RWPE1 (cell line): Measurements from ENCODE around the gene MTURN.

Experiments
- CTCF ChIA-PET: fragments of 350-600 bp; sonication (Branson Sonifier 250); formaldehyde crosslinking; extraction: SDS; loops from one replicate; lab custom pipeline; 2021; lab: Yijun Ruan, JAX
- POLR2A ChIA-PET: fragments of 400-600 bp; formaldehyde crosslinking; extraction: SDS; loops from one replicate; lab custom pipeline; 2020; ENCODE audit warnings: antibody characterized with exemption; ENCODE audit not compliant: low non-redundant PET; lab: Yijun Ruan, JAX
- DNase-seq: peaks from one replicate; pipeline ENCODE4 v3.0.0; 2012; ENCODE audit warnings: low spot score
- H3K27ac ChIP-seq: fragments of 450-650 bp; 2 replicates; pipeline ENCODE4 v1.5.1; 2017
- TF ChIP-seq, protein P1 (sequence below): fragments of 450-650 bp; conservative IDR thresholded peaks from 2 replicates; pipeline ENCODE4 v1.5.1; 2017; ENCODE audit warnings: low read depth, mild to moderate bottlenecking

MTURN gene

DNA sequence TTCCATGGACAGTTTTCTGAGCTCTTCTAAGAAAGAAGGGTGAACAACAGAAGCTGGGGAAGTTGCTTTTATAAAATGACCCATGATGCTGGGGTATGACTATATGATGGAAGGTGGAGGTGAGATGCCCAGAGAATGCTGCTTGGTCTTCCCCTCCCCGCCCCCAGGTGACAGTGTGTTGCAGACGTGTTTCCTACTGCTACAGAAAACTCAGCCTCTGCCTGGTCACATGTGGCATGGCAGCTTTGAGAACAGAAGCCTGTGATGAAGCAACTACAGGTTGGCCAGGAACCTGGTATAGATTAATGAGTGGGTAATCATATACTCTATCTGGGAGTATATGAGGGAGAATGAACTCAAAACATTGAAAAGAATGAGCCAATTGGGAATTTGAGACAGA lies 67.1 kb downstream of the MTURN start:
- POLR2A ChIA-PET: no interaction called here
- CTCF ChIA-PET: no interaction called here
- TF ChIP-seq, protein P1, sequence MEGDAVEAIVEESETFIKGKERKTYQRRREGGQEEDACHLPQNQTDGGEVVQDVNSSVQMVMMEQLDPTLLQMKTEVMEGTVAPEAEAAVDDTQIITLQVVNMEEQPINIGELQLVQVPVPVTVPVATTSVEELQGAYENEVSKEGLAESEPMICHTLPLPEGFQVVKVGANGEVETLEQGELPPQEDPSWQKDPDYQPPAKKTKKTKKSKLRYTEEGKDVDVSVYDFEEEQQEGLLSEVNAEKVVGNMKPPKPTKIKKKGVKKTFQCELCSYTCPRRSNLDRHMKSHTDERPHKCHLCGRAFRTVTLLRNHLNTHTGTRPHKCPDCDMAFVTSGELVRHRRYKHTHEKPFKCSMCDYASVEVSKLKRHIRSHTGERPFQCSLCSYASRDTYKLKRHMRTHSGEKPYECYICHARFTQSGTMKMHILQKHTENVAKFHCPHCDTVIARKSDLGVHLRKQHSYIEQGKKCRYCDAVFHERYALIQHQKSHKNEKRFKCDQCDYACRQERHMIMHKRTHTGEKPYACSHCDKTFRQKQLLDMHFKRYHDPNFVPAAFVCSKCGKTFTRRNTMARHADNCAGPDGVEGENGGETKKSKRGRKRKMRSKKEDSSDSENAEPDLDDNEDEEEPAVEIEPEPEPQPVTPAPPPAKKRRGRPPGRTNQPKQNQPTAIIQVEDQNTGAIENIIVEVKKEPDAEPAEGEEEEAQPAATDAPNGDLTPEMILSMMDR: no peak
- no peak for DNase-seq
- no peak overlapping the region for H3K27ac ChIP-seq

DNA sequence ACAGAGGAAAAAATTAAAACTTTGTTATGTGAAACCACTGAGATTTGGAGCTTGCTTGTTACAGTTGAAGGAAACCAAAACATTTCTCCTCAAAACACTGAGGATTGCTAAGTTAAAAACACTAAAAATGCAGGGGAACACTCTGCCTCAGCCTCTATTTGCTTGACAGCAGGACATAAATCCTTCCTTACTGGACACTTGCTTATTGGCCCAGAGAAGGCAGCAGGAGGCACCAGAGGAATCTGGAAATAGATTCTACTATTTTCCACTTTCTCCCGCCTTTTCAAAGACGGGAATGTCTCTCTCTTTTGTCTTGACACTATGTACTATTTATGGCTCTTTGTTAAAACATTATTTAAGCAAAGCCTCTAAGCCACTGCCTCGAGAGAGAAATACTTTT lies 67.9 kb downstream of the MTURN start:
- no peak overlapping the region for H3K27ac ChIP-seq
- POLR2A ChIA-PET: no interaction called here
- TF ChIP-seq, protein P1: no peak
- CTCF ChIA-PET: interaction anchor here (0.6 kb wide), 1 partner anchor 295 kb away, joined by 3 read pairs; no protein-coding TSS in a partner anchor
- no peak for DNase-seq

DNA sequence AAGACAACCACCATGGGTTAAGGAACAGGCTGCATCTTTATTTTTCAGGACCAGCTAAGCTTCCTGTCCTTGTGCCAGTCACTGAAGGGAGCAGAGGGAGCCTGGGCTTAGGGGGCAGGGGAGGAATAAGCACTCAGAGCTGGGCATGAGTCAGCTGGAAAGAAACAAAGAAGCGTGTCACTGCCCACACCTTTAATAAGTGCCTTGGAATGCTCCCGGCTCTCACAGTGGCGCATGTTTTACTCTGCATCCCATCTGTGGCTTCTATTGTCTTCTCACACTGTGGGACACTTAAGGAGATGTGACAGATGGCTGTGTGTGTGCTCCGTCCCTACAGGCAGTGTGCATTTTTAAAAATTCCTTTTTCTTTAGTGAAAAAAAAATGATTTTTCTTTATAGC lies 71.7 kb downstream of the MTURN start:
- ChIA-PET POLR2A (no interaction called here), CTCF (interaction anchor here (0.6 kb wide), 1 partner anchor 145 kb away, joined by 3 read pairs; no protein-coding TSS in a partner anchor)
- DNase-seq: peak; percentile 85
- peak overlapping the region; percentile 54 for H3K27ac ChIP-seq
- TF ChIP-seq, protein P1: no peak

DNA sequence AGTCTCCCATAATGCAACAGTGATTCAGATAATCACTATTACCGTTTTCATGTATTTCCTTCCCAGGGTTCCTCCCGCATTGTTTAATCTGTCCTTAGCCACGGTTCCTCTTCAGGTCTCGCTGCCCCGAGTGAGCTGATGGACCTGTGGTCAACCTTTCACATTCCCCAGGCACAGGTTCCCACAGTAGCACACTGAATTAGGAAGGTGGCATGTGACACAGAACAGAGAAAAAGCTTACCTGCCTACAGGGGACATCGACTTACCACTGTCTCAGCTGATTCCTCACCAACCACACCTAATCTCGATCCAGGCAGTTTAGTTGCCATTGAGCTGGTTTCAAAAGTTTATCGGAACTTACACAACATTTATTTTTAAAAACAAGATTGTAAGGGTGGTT lies 72.2 kb downstream of the MTURN start:
- ChIA-PET POLR2A (no interaction called here), CTCF (no interaction called here)
- no peak overlapping the region; the same call in 1 of the 2 replicates for H3K27ac ChIP-seq
- TF ChIP-seq, protein P1: no peak
- no peak for DNase-seq

DNA sequence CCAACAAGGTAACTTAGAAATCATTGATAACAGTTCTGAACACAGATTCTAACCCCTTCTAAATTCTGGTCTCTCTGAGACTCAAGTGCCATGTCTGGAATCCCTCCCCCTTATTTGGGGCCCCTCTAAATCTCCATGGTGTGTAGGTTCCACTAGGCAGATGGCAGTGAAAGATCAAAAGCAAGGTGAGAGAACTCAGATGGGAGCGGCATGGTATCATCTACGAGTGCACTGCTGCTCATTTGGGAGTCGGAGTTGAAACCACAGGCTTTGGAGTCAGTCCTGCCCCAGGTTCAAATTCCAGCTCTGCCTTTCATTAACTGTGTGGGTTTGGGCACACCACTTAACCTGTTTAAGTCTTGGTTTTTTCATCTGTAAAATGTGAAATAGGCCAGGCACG lies 72.6 kb downstream of the MTURN start:
- H3K27ac ChIP-seq: no peak overlapping the region
- ChIA-PET POLR2A (no interaction called here), CTCF (no interaction called here)
- DNase-seq: no peak
- TF ChIP-seq, protein P1: no peak

DNA sequence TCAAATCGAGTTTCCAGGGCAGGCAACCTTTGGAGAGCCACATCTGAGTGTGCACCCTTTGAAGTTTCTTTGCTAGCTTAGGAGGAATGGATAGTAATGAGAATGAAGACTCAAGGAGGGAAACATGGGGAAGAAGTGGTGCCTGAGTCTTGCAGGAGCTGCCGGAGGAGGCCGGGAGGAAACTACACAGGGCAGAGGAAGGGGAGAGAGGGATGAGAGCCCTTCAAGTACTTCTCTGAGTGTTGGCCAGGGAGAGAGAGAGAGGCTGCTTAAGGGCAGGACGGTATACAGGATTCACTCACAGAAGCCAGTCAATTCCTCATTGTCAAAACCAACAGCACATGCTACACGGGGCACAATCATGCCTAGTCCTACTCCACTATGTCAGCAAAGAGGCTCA lies 75.2 kb downstream of the MTURN start:
- TF ChIP-seq, protein P1: no peak
- POLR2A ChIA-PET: no interaction called here
- no peak overlapping the region for H3K27ac ChIP-seq
- DNase-seq: no peak
- CTCF ChIA-PET: no interaction called here
